SK-N-SH treated with all-trans-retinoic acid at 6 μM for 48 hours (cell line): ENCODE measurements around the gene PRKAG2.

ENCODE experiments used
- CSDC2 ChIP-seq: fragments of 250-450 bp; sonication (Bioruptor Pico); IDR thresholded peaks from 2 replicates; pipeline ENCODE4 v1.5.0; 2020; ENCODE audit warnings: mild to moderate bottlenecking, moderate library complexity
- ESRRG ChIP-seq: fragments of 250-450 bp; sonication (Bioruptor Pico); IDR thresholded peaks from 2 replicates; pipeline ENCODE4 v1.6.1; 2021; ENCODE audit warnings: mild to moderate bottlenecking
- RARB ChIP-seq: fragments of 250-450 bp; sonication (Bioruptor Pico); IDR thresholded peaks from 2 replicates; pipeline ENCODE4 v1.8.0; 2021; ENCODE audit warnings: mild to moderate bottlenecking, moderate library complexity
- TOX ChIP-seq: fragments of 250-450 bp; sonication (Bioruptor Pico); IDR thresholded peaks from 2 replicates; pipeline ENCODE4 v1.8.0; 2021; ENCODE audit warnings: mild to moderate bottlenecking, moderate library complexity, borderline replicate concordance
- ZC3H10 ChIP-seq: fragments of 250-450 bp; sonication (Bioruptor Pico); IDR thresholded peaks from 2 replicates; pipeline ENCODE4 v1.5.1; 2021; ENCODE audit warnings: mild to moderate bottlenecking, moderate library complexity
- ZFP30 ChIP-seq: fragments of 450-650 bp; formaldehyde crosslinking; IDR thresholded peaks from 2 replicates; pipeline ENCODE4 v1.5.0; 2022; ENCODE audit warnings: mild to moderate bottlenecking, moderate library complexity
- ZNF70 ChIP-seq: fragments of 450-650 bp; formaldehyde crosslinking; IDR thresholded peaks from 2 replicates; pipeline ENCODE4 v1.5.0; 2020; ENCODE audit warnings: mild to moderate bottlenecking, moderate library complexity
- ZNF8 ChIP-seq: fragments of 450-650 bp; formaldehyde crosslinking; IDR thresholded peaks from 2 replicates; pipeline ENCODE4 v1.5.0; 2020; ENCODE audit warnings: mild to moderate bottlenecking, moderate library complexity
- TF ChIP-seq, protein P1 (sequence below): fragments of 250-450 bp; sonication (Bioruptor Pico); IDR thresholded peaks from 2 replicates; pipeline ENCODE4 v1.8.0; 2020; ENCODE audit warnings: mild to moderate bottlenecking, moderate library complexity, borderline replicate concordance
- TF ChIP-seq, protein P2 (sequence below): fragments of 250-450 bp; sonication (Bioruptor Pico); IDR thresholded peaks from 2 replicates; pipeline ENCODE4 v1.5.1; 2020; ENCODE audit warnings: low read depth, mild to moderate bottlenecking, moderate library complexity

GRCh38 chr7:151871904-151872303, 5.0 kb downstream of the PRKAG2 start:
- TF ChIP-seq ZNF8 (CRISPR knock-in tag), result no peak
- TF ChIP-seq, protein P1, sequence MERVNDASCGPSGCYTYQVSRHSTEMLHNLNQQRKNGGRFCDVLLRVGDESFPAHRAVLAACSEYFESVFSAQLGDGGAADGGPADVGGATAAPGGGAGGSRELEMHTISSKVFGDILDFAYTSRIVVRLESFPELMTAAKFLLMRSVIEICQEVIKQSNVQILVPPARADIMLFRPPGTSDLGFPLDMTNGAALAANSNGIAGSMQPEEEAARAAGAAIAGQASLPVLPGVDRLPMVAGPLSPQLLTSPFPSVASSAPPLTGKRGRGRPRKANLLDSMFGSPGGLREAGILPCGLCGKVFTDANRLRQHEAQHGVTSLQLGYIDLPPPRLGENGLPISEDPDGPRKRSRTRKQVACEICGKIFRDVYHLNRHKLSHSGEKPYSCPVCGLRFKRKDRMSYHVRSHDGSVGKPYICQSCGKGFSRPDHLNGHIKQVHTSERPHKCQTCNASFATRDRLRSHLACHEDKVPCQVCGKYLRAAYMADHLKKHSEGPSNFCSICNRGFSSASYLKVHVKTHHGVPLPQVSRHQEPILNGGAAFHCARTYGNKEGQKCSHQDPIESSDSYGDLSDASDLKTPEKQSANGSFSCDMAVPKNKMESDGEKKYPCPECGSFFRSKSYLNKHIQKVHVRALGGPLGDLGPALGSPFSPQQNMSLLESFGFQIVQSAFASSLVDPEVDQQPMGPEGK (CRISPR knock-in tag), result no peak
- TF ChIP-seq TOX (CRISPR knock-in tag), result no peak
- TF ChIP-seq, protein P2, sequence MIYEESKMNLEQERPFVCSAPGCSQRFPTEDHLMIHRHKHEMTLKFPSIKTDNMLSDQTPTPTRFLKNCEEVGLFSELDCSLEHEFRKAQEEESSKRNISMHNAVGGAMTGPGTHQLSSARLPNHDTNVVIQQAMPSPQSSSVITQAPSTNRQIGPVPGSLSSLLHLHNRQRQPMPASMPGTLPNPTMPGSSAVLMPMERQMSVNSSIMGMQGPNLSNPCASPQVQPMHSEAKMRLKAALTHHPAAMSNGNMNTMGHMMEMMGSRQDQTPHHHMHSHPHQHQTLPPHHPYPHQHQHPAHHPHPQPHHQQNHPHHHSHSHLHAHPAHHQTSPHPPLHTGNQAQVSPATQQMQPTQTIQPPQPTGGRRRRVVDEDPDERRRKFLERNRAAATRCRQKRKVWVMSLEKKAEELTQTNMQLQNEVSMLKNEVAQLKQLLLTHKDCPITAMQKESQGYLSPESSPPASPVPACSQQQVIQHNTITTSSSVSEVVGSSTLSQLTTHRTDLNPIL, result no peak
- TF ChIP-seq ESRRG (CRISPR knock-in tag), result no peak
- no peak for TF ChIP-seq CSDC2 (CRISPR knock-in tag)
- TF ChIP-seq ZNF70 (CRISPR knock-in tag), result no peak
- no peak for TF ChIP-seq RARB (CRISPR knock-in tag)
- no peak for TF ChIP-seq ZFP30 (CRISPR knock-in tag)
- TF ChIP-seq ZC3H10 (CRISPR knock-in tag), result no peak
